CD4-positive, alpha-beta T cell treated with Interferon gamma for 1 hour (primary cell): Measurements from ENCODE around the gene POLL.
"Not testable (repeated sequence)": the region's sequence is repeated elsewhere in the genome, so short reads cannot be mapped to it uniquely, and the experiment has no call there.

Experiments
- DNase-seq: peaks from one replicate; pipeline ENCODE4 v3.0.0-alpha.2; 2020

Gene POLL

GRCh38 chr10:101611096-101611905 is 23.2 kb upstream of the POLL start:
- no peak for DNase-seq

- no peak for DNase-seq
Observed at GRCh38 chr10:101609481-101609880, 21.4 kb upstream of the POLL start.

GRCh38 chr10:101607124-101607523 is 19.1 kb upstream of the POLL start:
- DNase-seq, result no peak

- peak; percentile 51 for DNase-seq
Observed at GRCh38 chr10:101602761-101603398, 14.8 kb upstream of the POLL start.

GRCh38 chr10:101601541-101601940 is 13.5 kb upstream of the POLL start:
- DNase-seq, result no peak

- no peak for DNase-seq
Observed at GRCh38 chr10:101597091-101597900, 9.2 kb upstream of the POLL start.

GRCh38 chr10:101595591-101596433 is 7.8 kb upstream of the POLL start:
- DNase-seq, result no peak

GRCh38 chr10:101593331-101593730 is 5.3 kb upstream of the POLL start:
- not testable (repeated sequence) for DNase-seq

- DNase-seq, result no peak
Observed at GRCh38 chr10:101588879-101589278, 822 bp upstream of the POLL start.

- DNase-seq, result no peak
Observed at GRCh38 chr10:101585841-101586240, 2.2 kb downstream of the POLL start.

GRCh38 chr10:101580486-101581399 is 7.3 kb downstream of the POLL start:
- no peak for DNase-seq

- DNase-seq, result no peak
Observed at GRCh38 chr10:101579516-101579870, 8.6 kb downstream of the POLL start.

- DNase-seq, result no peak
Observed at GRCh38 chr10:101578803-101579515, 9.1 kb downstream of the POLL start.

GRCh38 chr10:101578192-101578591 is 9.9 kb downstream of the POLL start:
- DNase-seq, result no peak

GRCh38 chr10:101577121-101577871 is 10.8 kb downstream of the POLL start:
- no peak for DNase-seq

GRCh38 chr10:101576211-101576863 is 11.7 kb downstream of the POLL start:
- DNase-seq, result no peak

GRCh38 chr10:101575580-101576210 is 12.4 kb downstream of the POLL start:
- DNase-seq, result no peak

GRCh38 chr10:101575091-101575490 is 13.0 kb downstream of the POLL start:
- no peak for DNase-seq
